AG04450 (cell line): Measurements from ENCODE around the gene CHMP2A. TPM values are rescaled to one million over a fixed set of nuclear protein-coding genes. Genes with fewer than 3 reads are reported as not detected.
A peak's percentile ranks its signal among the peaks of the same experiment; 100 is the strongest.

Source experiments
- CTCF ChIA-PET: fragments of 300-600, 350-600 bp; formaldehyde crosslinking; extraction: SDS; loops from one replicate; lab custom pipeline; 2022; ENCODE audit warnings: antibody characterized with exemption, inconsistent platforms; lab: Charles Lee
- POLR2A ChIA-PET: fragments of 350-600 bp; formaldehyde crosslinking; extraction: SDS; loops from one replicate; lab custom pipeline; 2021; ENCODE audit warnings: antibody characterized with exemption, inconsistent platforms; lab: Yijun Ruan, JAX
- DNase-seq: peaks from one replicate; pipeline ENCODE4 v3.0.0-alpha.2; 2011; ENCODE audit warnings: low read depth, low spot score
- H3K27ac ChIP-seq: one replicate; pipeline ENCODE4 v1.5.1; 2012; ENCODE audit warnings: low read depth, low read length, control low read depth
- H3K27me3 ChIP-seq: one replicate; pipeline ENCODE4 v1.6.0; 2012; ENCODE audit warnings: low read length; ENCODE audit not compliant: control insufficient read depth, insufficient read depth
- H3K4me3 ChIP-seq: 2 replicates; pipeline ENCODE4 v1.5.1; 2011; ENCODE audit warnings: mild to moderate bottlenecking, low read depth, low read length, control low read depth
- H3K9me3 ChIP-seq: 2 replicates; pipeline ENCODE4 v1.5.1; 2012; ENCODE audit warnings: low read length; ENCODE audit not compliant: control insufficient read depth, insufficient read depth
- CTCF ChIP-seq: IDR thresholded peaks from 2 replicates; pipeline ENCODE4 v1.5.1; 2011; ENCODE audit warnings: low read depth, low read length, control low read depth, inconsistent platforms
- polyA plus RNA-seq: library from polyadenylated mRNA; depleted of rRNA; stranded (reverse); fragments of >200 nt; gene quantifications from 2 replicates; pipeline ENCODE4 v1.2.3, GENCODE V29; 2011

The CHMP2A gene
- polyA plus RNA-seq, 1 experiment, result 173 TPM

- ChIA-PET POLR2A (interaction anchor here (0.6 to 1.6 kb wide), 5 partner anchors 9 to 76 kb away, joined by 3 to 10 read pairs (median 3); partner anchors contain the start of genes TRIM28 and ZBTB45), CTCF (no interaction called here)
- Histone ChIP-seq H3K27me3 (peaks cover 2% of the 10 kb centered on the region), H3K9me3 (peaks cover 4% of the 10 kb centered on the region; the same call in 1 of the 2 replicates), H3K27ac (no peak overlapping the region), H3K4me3 (peak overlapping the region; percentile 52)
- no peak for DNase-seq
- no peak for TF ChIP-seq CTCF
These were observed 7.5 kb upstream of the CHMP2A start for GRCh38 chr19:58562122-58563033.

GRCh38 chr19:58561373-58562121, 6.6 kb upstream of the CHMP2A start:
- no peak for TF ChIP-seq CTCF
- no peak overlapping the region; the same call in 1 of the 2 replicates for H3K4me3 ChIP-seq
- H3K27ac ChIP-seq, result no peak overlapping the region
- ChIA-PET CTCF (no interaction called here), POLR2A (interaction anchor here (0.8 to 1.6 kb wide), 3 partner anchors 10 to 42 kb away, joined by 3 to 6 read pairs (median 3); partner anchors contain the start of genes TRIM28 and ZBTB45)
- no peak for DNase-seq
- peaks cover 2% of the 10 kb centered on the region for H3K27me3 ChIP-seq
- H3K9me3 ChIP-seq, result peaks cover 4% of the 10 kb centered on the region; the same call in 1 of the 2 replicates

GRCh38 chr19:58560921-58561320, 6.0 kb upstream of the CHMP2A start:
- no peak overlapping the region for H3K4me3 ChIP-seq
- CTCF ChIA-PET, result no interaction called here
- no peak for DNase-seq
- H3K27ac ChIP-seq, result no peak overlapping the region
- peaks cover 4% of the 10 kb centered on the region; the same call in 1 of the 2 replicates for H3K9me3 ChIP-seq
- POLR2A ChIA-PET, result no interaction called here
- H3K27me3 ChIP-seq, result peaks cover 2% of the 10 kb centered on the region
- TF ChIP-seq CTCF, result no peak

- CTCF ChIA-PET, result no interaction called here
- POLR2A ChIA-PET, result interaction anchor here (0.5 to 2.4 kb wide), 5 partner anchors 12 to 281 kb away, joined by 3 to 22 read pairs (median 12); partner anchors contain the start of genes MZF1, TRIM28, ZBTB45 and ZNF8
- H3K27ac ChIP-seq, result peak overlapping the region; percentile 99
These were observed 5.3 kb upstream of the CHMP2A start for GRCh38 chr19:58560007-58560887.

More at GRCh38 chr19:58560007-58560887, 5.3 kb upstream of the CHMP2A start:
- Histone ChIP-seq H3K4me3 (peak overlapping the region; percentile 76), H3K27me3 (peaks cover 2% of the 10 kb centered on the region), H3K9me3 (peaks cover 4% of the 10 kb centered on the region; the same call in 1 of the 2 replicates)
- no peak for TF ChIP-seq CTCF
- no peak for DNase-seq
